Stimulated activated naive CD4-positive, alpha-beta T cell treated with Interleukin-2 at 50 U/mL for 16 hours (primary cell): Measurements from ENCODE around the gene PTGIR.
A peak's percentile ranks its signal among the peaks of the same experiment; 100 is the strongest.

Experiments
- DNase-seq: peaks from one replicate; lab custom pipeline; 2025; lab: John Stamatoyannopoulos, UW

PTGIR gene

DNA sequence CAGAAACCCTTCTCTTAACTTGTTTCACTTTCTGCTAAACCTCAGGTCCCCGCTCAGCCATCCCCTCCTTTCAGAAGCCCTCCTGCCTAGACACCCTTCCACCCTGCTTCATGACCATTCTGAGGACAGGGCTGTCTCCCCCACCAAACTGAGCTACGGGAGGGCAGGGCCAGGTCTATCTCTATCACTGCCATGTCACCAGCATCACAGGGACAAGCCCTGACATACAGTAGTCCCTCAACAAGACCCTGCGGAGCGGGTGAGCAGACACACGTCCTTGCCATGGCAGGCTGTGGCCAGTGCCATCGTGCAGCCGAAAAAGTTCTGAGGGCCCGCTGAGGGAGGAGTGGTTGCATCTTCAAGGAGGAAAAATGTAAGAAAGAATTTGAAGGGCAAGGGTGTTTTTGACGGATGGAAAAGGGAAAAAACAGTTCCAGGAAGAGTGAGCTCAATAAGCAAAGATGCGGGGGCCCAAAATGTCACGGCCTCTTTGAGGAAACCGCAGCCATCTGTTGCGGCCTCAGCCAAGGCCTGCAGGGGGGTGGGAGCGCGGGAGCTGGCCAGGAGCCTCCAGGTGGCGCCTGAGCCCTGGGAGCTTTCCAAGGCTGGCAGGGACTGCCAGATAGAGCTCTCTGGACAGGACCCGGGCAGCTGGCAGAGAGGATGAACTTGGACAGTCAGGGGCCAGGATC lies 8.1 kb downstream of the PTGIR start:
- peak; percentile 27 for DNase-seq

GRCh38 chr19:46615966-46616365 lies 8.9 kb downstream of the PTGIR start:
- DNase-seq: no peak

- DNase-seq: peak; percentile 73
These were observed 10.7 kb downstream of the PTGIR start for GRCh38 chr19:46614114-46614722.

DNA sequence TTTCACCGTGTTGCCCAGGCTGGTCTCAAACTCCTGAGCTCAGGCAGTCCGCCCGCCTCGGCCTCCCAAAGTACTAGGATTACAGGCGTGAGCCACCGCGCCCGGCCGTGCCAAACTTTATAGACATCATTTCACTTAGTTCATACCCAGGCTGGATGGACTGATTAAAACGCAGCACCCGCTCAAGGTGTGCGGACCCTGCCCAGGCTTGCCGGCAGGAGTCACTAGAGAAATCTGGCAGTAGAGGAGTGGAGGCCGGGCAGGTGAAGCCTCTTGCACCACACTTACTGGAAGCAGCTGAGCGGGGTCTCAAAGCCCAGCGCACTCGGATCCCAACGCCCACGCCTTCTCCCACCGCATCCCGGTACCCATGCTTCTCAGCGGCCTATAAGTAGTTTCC lies 11.4 kb downstream of the PTGIR start:
- DNase-seq: no peak

DNA sequence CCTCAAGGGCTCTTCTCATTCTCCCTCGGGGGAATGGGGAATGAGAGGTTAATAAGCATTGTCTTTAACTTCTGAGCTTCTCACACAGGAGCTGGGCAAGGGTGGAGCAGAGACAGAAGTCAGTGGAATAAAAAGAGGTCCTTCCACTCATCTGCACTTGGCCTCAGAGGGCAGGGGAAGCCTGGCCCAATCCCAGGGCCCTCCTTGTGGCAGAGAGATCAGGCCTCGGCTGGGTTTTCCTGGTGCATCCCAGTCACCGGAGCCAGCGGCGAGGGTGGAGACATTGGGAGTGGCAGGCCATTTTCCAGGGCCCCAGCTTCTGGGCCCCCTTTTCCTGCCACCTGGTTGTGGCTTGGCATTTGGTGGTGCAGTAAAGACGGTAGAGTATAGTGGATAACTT lies 13.1 kb downstream of the PTGIR start:
- DNase-seq: no peak

DNA sequence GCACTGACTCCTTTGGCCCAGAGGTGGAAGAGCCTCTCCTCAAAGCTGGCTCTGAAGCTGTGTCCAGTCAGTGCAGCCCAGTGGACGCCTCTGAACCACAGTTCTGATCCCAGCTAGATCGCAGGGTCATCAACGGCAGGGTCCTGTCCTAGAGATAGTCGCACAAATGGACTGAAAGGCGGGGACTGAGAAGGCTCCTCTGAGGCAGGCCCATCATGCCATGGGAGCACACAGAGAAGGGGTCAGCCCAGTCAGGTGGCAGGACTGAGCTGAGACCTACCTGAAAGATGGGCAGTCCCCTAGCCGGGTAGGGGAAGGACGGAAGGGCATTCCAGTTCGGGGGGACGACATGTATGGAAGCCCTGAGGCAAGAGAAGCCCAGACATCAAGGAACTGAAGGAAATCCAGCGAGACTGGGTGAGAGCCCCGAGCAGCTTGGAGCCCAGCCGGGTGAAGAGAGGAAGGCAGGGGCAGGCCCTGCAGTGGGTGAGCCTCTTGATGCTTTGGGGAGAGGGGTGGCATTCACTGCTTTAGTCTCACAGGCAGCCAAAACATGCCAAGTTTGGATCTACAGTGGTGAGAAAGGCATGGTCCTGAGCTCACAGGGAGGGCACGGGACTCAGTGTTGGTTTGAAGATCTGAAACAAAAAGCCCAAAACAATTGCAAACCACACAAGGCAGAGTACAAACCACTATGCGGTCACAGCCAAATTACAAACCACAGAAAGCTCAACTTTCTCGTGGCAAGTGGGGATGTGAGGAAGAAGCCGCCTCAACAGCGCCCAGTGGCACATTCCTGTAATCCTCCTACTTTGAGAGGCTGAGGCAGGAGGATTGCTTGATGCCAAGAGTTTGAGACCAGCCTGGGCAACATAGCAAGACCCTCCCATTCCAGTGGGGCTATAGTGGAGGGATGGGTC lies 13.8 kb downstream of the PTGIR start:
- DNase-seq: no peak

DNA sequence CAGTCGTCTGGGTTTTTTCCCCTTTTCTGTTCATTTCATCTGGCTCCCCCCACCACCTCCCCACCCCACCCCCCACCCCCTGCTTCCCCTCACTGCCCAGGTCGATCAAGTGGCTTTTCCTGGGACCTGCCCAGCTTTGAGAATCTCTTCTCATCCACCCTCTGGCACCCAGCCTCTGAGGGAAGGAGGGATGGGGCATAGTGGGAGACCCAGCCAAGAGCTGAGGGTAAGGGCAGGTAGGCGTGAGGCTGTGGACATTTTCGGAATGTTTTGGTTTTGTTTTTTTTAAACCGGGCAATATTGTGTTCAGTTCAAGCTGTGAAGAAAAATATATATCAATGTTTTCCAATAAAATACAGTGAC lies 14.5 kb downstream of the PTGIR start:
- DNase-seq: no peak

- no peak for DNase-seq
These were observed 15.1 kb downstream of the PTGIR start for GRCh38 chr19:46609511-46610412.

- no peak for DNase-seq
These were observed 16.1 kb downstream of the PTGIR start for GRCh38 chr19:46608581-46609345.

DNA sequence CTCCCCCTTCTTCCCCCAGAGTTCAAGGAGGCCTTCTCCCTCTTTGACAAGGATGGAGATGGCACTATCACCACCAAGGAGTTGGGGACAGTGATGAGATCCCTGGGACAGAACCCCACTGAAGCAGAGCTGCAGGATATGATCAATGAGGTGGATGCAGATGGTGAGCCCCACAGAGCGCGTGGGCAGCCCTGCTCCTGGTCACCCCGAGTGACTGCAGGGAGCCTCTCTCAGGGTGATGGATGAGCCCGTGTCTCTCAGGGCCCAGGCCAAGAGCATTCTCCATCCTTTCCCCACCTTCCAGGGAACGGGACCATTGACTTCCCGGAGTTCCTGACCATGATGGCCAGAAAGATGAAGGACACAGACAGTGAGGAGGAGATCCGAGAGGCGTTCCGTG lies 16.7 kb downstream of the PTGIR start:
- no peak for DNase-seq

DNA sequence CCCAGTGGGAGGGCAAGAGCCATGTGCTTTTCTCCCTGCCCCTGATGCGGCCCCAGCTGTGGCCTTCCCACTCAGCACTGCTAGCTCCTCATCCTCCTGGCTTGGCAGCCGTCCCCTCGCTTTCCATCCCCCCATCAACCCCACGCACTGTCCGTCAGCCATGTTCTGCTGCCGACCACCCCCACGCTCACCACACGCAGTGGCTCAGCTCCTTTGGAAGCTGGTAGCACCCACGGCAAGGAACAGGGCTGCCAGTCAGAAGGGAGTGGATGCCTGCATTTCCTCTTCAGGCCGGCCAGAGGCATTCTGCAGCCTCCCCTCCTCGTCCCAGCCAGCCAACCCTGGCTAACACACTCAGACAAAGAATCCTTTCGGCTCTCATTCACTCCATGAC lies 17.4 kb downstream of the PTGIR start:
- no peak for DNase-seq

DNA sequence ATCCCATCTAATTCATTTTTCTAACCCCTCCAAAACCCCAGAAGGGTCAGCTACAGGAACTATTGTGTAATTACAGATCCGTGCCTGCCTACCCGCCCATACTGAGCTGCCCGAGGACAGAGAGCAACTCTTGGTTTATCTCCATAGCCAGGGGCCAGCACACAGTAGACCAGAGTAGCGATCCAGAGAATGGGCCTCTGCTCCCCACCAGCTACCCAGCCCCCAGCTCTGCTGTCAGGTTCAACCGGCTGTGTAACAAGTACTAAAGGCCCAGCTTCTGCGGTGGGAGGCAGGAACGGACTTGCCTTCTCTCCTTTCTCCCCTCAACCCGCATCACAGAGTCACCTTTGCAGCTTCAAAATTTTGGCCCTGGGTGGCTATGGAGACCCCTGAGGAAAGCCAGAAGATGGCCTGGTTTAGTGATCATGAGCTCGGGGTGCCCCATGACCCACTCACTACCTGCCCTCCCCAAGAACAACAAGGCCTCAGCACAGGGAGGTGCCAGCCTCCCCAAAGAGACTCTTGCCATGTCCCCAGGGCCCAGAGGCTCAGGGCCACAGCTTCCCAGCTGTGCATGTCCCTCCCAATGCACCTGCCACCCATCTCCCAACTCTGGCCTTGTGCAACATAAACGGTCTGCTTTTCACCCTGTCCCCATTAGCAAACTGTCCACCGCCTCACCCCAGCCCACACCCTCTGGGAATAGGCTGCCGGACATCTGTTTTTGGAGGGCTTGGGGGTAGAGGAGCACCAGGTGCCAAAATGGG lies 18.0 kb downstream of the PTGIR start:
- DNase-seq: no peak

DNA sequence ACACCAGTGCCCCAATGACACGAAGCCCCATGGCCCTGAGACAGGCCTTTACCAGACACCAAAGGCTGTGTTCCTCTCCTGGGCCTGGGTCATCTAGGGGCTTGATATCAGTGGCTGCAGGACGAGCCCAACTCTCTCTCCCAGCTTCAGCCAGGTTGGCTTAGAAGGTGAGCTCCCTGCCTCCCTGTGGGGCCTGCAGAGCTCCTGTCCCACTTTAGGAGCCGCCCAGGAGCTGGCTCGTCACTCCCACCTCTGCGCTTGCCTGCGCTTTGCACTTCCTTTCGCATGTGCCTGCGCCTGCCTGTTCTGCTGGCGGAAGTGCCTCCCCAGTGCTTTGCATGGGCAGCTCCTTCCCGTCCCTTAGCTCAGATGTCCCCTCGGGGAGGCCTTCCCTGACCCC lies 18.9 kb downstream of the PTGIR start:
- DNase-seq: no peak

DNA sequence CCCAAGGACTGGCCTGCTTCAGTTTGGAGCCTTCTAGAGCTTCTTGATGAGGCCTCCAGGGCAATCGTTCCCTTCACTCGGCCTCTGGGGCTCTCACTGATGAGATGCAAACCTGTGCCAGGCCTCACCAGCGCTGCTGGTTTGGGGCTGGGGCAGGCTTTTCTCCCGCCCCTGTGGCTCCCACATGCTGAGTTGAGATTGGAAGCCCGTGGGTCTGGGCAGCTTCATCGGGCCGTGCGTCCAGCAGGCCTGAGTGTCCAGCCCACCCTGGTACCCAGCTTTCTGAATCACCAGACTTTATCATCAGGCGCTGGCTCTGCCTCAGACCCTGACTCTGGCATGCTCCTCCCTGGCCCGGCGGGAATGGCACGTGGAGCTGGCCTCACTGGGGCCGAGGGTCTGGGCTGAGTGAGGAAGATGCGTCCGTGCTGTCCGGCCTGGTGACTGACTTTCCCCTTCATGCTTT lies 19.5 kb downstream of the PTGIR start:
- DNase-seq: no peak

DNA sequence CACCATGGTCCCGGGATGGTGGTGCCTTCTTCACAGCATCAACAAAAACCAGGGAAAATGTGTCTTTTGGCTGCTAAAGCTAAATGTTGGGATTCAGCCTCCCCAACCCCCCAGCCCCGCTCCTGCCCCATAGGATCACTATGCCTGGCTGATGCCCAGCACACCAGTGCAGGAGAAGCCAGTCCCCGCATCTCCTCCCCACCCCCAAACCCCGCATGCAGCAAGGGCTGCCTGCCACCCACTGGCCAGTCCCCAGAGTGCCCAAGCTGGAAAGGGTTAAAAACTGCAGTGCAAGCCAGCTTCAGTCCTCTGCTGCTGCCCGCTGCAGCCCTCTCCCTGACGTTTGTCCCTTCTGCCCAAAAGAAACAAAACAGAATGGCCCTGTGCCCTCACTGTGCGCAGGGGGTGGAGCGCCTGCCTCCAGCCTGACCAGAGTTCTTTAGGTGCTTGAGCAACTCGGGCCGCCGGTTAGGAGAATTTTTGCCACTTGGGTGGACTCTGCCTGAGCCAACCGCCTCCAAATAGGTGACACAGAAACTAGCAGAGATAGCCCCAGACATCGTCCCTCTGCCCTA lies 20.0 kb downstream of the PTGIR start:
- DNase-seq: no peak

DNA sequence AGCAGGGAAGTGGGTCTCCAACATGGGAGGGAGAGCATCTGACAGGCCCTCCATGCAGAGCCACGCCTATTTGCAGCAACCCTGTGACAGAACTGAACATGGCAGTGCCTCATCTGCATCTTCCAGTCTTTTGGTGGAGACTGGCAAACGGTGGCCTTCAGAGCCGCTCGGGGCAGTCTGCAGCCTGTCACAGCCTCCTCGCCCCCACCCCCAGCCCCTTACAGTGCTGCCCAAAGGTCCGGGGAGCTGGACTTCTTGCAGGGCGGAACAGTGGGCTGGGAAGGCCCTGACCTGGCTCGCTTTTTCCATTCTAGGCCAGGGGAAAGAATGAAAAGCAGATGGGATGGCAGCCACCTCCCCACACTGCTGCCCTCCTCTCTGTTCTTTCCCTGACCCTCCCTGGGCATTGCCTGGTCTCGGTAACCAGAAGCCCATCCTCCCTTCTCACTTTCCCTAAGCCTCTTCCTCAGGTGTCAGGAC lies 21.1 kb downstream of the PTGIR start:
- no peak for DNase-seq

DNA sequence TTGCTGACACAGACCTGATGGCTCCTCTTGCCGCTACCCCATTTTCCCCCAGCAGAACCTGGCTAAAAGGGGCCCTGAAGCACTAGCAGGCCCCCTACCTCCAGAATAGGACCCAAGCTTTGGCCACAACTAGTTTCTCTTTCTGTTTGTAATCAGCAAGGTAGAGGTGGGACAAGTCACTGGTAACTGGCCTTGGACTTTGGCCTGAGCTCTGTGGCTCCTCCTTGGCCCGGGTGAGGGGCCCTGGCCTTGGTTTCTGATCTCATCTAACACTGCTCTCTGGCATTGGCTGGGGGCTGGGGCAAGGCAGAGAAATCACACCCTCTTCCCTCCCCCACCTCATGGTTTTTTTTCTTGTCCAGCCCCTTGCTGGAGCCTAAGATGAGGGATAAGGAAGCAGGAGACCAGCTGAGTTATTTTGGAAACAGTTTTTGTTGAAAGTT lies 21.7 kb downstream of the PTGIR start:
- DNase-seq: no peak

DNA sequence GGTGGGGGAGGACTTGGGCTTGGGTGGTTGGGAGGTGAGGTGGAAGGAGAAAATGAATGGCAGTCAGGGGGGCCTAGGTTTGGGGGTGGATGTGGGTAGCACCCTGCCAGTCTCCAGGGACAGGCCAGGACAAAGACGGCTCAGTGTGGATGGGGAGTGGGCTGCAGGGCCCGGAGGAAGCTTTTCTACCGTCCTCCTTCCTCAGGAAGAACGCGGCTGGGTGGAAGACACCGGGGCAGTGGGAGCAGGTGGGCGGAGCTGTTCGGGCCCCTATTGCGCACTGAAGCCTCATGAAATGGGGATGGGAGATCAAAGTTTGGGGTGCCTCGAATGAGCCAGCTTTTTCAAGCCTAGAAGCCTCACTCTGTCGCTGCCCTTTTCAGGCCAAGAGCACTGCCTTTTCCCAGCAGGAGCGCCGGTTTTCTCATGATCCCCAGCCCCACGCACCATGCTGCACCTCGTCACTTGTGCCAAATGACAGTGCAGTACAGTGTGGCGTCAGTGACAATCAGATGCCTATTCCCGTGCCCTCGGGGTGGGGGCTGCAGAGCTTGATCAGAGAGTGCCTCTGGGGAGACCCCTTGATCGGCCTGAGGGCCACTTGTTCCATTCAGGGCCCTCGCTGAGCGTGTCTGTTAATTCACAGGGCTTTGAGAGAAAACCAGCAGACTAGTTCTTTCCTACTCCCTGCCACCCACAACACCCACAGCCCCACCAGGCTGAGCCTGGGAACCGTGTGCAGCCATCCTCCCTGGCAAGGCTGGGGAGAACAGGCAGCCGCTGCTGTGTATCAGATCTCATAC lies 22.3 kb downstream of the PTGIR start:
- peak; percentile 75 for DNase-seq
